HEK293 (cell line): ENCODE data around the gene MYCBPAP.

Experiments used
- CTCF ChIA-PET: fragments of 350-600 bp; formaldehyde crosslinking; extraction: SDS; loops from one replicate; lab custom pipeline; 2021; ENCODE audit warnings: antibody characterized with exemption; lab: Yijun Ruan, JAX
- POLR2A ChIA-PET: fragments of 300-600 bp; formaldehyde crosslinking; extraction: SDS; loops from one replicate; lab custom pipeline; 2020; ENCODE audit warnings: antibody characterized with exemption, inconsistent platforms; lab: Yijun Ruan, JAX
- H3K27ac ChIP-seq: fragments of 200-500 bp; sonication (Bioruptor generic); 2 replicates; pipeline ENCODE4 v1.5.1; 2014; ENCODE audit warnings: low read depth, low read length, control low read depth, inconsistent platforms; ENCODE audit errors: extremely low read depth
- H3K36me3 ChIP-seq, 2 experiments: fragments of 200-500 bp in 1 of 2; sonication (Bioruptor generic) in 1 of 2; 1 replicate in 1 of 2; 2 replicates in 1 of 2; pipeline ENCODE4 v1.5.1; 2014 to 2017; ENCODE audit warnings: inconsistent platforms in 2 of 2, low read length in 2 of 2; ENCODE audit not compliant: control insufficient read depth in 2 of 2, insufficient read depth in 1 of 2
- H3K4me1 ChIP-seq: fragments of 200-500 bp; sonication (Bioruptor generic); 2 replicates; pipeline ENCODE4 v1.5.1; 2014; ENCODE audit warnings: mild to moderate bottlenecking, low read length, inconsistent platforms; ENCODE audit not compliant: control insufficient read depth, insufficient read depth
- H3K4me3 ChIP-seq: 2 replicates; pipeline ENCODE4 v1.5.1; 2011; ENCODE audit warnings: low read depth, mild to moderate bottlenecking, control low read depth, low read length, moderate library complexity
- H3K9me3 ChIP-seq: fragments of 200-500 bp; sonication (Bioruptor generic); 2 replicates; pipeline ENCODE4 v1.5.1; 2014; ENCODE audit warnings: low read depth, low read length, inconsistent platforms; ENCODE audit not compliant: control insufficient read depth, insufficient read depth
- MYNN ChIP-seq: fragments of 450-650 bp; formaldehyde crosslinking; IDR thresholded peaks from 2 replicates; pipeline ENCODE4 v1.5.1; 2016; ENCODE audit warnings: missing biosample characterization, missing genetic modification characterization, borderline replicate concordance
- SALL2 ChIP-seq: fragments of 450-650 bp; formaldehyde crosslinking; IDR thresholded peaks from 2 replicates; pipeline ENCODE4 v1.5.0; 2017; ENCODE audit warnings: missing biosample characterization, mild to moderate bottlenecking, missing genetic modification characterization, borderline replicate concordance
- SP2 ChIP-seq: fragments of 450-650 bp; formaldehyde crosslinking; IDR thresholded peaks from 2 replicates; pipeline ENCODE4 v1.5.1; 2016; ENCODE audit warnings: missing biosample characterization, missing genetic modification characterization
- ZBTB7A ChIP-seq: fragments of 450-650 bp; formaldehyde crosslinking; IDR thresholded peaks from 2 replicates; pipeline ENCODE4 v1.5.1; 2016; ENCODE audit warnings: low read depth, missing biosample characterization, missing genetic modification characterization
- ZIC2 ChIP-seq: fragments of 450-650 bp; formaldehyde crosslinking; IDR thresholded peaks from 2 replicates; pipeline ENCODE4 v1.5.1; 2016; ENCODE audit warnings: missing biosample characterization, missing genetic modification characterization
- ZNF169 ChIP-seq: fragments of 450-650 bp; formaldehyde crosslinking; IDR thresholded peaks from 2 replicates; pipeline ENCODE4 v1.5.1; 2016; ENCODE audit warnings: missing biosample characterization, missing genetic modification characterization
- ZNF302 ChIP-seq: fragments of 450-650 bp; formaldehyde crosslinking; IDR thresholded peaks from 2 replicates; pipeline ENCODE4 v1.5.1; 2016; ENCODE audit warnings: missing biosample characterization, missing genetic modification characterization, low read depth
- ZNF394 ChIP-seq: fragments of 450-650 bp; formaldehyde crosslinking; IDR thresholded peaks from 2 replicates; pipeline ENCODE4 v1.5.1; 2016; ENCODE audit warnings: missing biosample characterization, missing genetic modification characterization, mild to moderate bottlenecking, moderate library complexity, borderline replicate concordance
- ZNF48 ChIP-seq: fragments of 450-650 bp; formaldehyde crosslinking; IDR thresholded peaks from 2 replicates; pipeline ENCODE4 v1.5.1; 2016; ENCODE audit warnings: missing biosample characterization, missing genetic modification characterization
- ZNF548 ChIP-seq: fragments of 450-650 bp; formaldehyde crosslinking; IDR thresholded peaks from 2 replicates; pipeline ENCODE4 v1.5.1; 2016; ENCODE audit warnings: missing biosample characterization, missing genetic modification characterization
- ZNF558 ChIP-seq: fragments of 450-650 bp; formaldehyde crosslinking; IDR thresholded peaks from 2 replicates; pipeline ENCODE4 v1.5.1; 2016; ENCODE audit warnings: missing biosample characterization, missing genetic modification characterization
- ZNF600 ChIP-seq: fragments of 450-650 bp; formaldehyde crosslinking; IDR thresholded peaks from 2 replicates; pipeline ENCODE4 v1.5.1; 2016; ENCODE audit warnings: missing biosample characterization, missing genetic modification characterization
- ZNF692 ChIP-seq: fragments of 450-650 bp; formaldehyde crosslinking; IDR thresholded peaks from 2 replicates; pipeline ENCODE4 v1.5.1; 2016; ENCODE audit warnings: missing biosample characterization, missing genetic modification characterization
- ZNF747 ChIP-seq: fragments of 450-650 bp; formaldehyde crosslinking; IDR thresholded peaks from 2 replicates; pipeline ENCODE4 v1.5.1; 2016; ENCODE audit warnings: missing biosample characterization, missing genetic modification characterization
- ZNF768 ChIP-seq: fragments of 450-650 bp; formaldehyde crosslinking; IDR thresholded peaks from 2 replicates; pipeline ENCODE4 v1.5.1; 2018; ENCODE audit warnings: missing biosample characterization, mild to moderate bottlenecking, missing genetic modification characterization
- ZNF785 ChIP-seq: fragments of 450-650 bp; formaldehyde crosslinking; IDR thresholded peaks from 2 replicates; pipeline ENCODE4 v1.5.1; 2016; ENCODE audit warnings: missing biosample characterization, missing genetic modification characterization
- ZNF837 ChIP-seq: fragments of 450-650 bp; formaldehyde crosslinking; IDR thresholded peaks from 2 replicates; pipeline ENCODE4 v1.5.1; 2016; ENCODE audit warnings: missing biosample characterization, missing genetic modification characterization
- TF ChIP-seq, protein P1 (sequence below): fragments of 450-650 bp; formaldehyde crosslinking; optimal IDR thresholded peaks from 2 replicates; pipeline ENCODE3; 2016; ENCODE audit warnings: missing biosample characterization, mild to moderate bottlenecking, missing genetic modification characterization

Gene MYCBPAP

DNA sequence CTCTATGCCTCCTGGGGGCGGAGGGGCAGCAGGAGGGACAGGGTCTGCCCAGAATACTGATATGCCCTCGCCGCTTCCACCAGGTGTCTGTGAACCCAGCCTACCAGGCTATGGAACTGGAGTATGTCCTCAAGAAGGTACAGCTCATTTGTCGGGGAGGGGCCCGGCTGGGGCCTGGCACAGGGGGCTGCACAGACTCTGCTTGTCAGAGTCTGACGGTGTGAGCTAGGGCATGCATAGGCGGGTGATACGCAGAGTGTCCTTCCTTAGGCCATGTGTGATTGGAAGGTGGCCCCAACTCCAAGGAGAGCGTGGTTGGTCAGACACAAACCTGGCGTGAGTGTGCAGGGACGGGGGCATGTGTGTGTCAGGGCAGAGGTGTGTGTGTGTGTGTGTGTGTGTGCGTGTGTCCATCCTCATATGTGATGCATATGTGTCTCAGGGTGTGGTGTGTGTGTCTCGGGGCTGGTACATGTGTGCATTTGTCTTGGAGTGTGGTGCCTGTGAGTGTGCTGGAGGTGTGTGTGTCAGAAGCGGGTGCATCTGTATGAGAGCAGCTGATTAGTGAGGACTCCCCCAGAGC is 46.6 kb upstream of the MYCBPAP start:
- TF ChIP-seq ZNF600, result peak; percentile 58; the same call in 1 of the 2 replicates
- no peak for TF ChIP-seq ZNF747 (tag by site-specific recombination)
- TF ChIP-seq ZBTB7A (tag by site-specific recombination), result 0 out of 2 replicates have a peak, but pooled peaks have one; percentile 31
- ChIA-PET CTCF (interaction anchor here (5.1 kb wide), 1 partner anchor 17 kb away, joined by 29 read pairs; the partner anchor contains the start of gene RSAD1), POLR2A (no interaction called here)
- peaks cover 17% of the 10 kb centered on the region for H3K4me1 ChIP-seq
- H3K9me3 ChIP-seq, result no peaks in the 10 kb centered on the region
- H3K36me3 ChIP-seq, result peaks cover 0 to 37% of the 10 kb centered on the region in 2 experiments; a peak in 1 of 3 replicates
- H3K4me3 ChIP-seq, result no peak overlapping the region
- H3K27ac ChIP-seq, result no peak overlapping the region

GRCh38 chr17:50462446-50462845 is 45.8 kb upstream of the MYCBPAP start:
- TF ChIP-seq ZNF837 (tag by site-specific recombination) (no peak), ZNF692 (no peak), ZNF48 (no peak), ZNF302 (tag by site-specific recombination) (no peak), SALL2 (tag by site-specific recombination) (no peak)
- peaks cover 17% of the 10 kb centered on the region for H3K4me1 ChIP-seq
- ChIA-PET POLR2A (no interaction called here), CTCF (no interaction called here)
- H3K36me3 ChIP-seq, result peaks cover 0 to 37% of the 10 kb centered on the region in 2 experiments; a peak in 1 of 3 replicates
- no peaks in the 10 kb centered on the region for H3K9me3 ChIP-seq
- H3K27ac ChIP-seq, result no peak overlapping the region
- H3K4me3 ChIP-seq, result no peak overlapping the region

- H3K4me3 ChIP-seq, result no peak overlapping the region
- ChIA-PET CTCF (interaction anchor here (0.6 to 1.0 kb wide), 2 partner anchors 67 to 79 kb away, joined by 3 read pairs; partner anchors contain the start of gene LRRC59), POLR2A (no interaction called here)
- peaks cover 5% of the 10 kb centered on the region; the same call in 1 of the 2 replicates for H3K4me1 ChIP-seq
- peaks cover 0 to 37% of the 10 kb centered on the region in 2 experiments; a peak in 1 of 3 replicates for H3K36me3 ChIP-seq
- no peak for TF ChIP-seq ZIC2 (tag by site-specific recombination)
- TF ChIP-seq ZNF768 (tag by site-specific recombination), result no peak
- TF ChIP-seq ZNF558 (tag by site-specific recombination), result no peak
- TF ChIP-seq, protein P1, sequence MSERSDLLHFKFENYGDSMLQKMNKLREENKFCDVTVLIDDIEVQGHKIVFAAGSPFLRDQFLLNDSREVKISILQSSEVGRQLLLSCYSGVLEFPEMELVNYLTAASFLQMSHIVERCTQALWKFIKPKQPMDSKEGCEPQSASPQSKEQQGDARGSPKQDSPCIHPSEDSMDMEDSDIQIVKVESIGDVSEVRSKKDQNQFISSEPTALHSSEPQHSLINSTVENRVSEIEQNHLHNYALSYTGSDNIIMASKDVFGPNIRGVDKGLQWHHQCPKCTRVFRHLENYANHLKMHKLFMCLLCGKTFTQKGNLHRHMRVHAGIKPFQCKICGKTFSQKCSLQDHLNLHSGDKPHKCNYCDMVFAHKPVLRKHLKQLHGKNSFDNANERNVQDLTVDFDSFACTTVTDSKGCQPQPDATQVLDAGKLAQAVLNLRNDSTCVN, result no peak
- TF ChIP-seq ZNF169 (tag by site-specific recombination), result no peak
- TF ChIP-seq MYNN, result no peak
- no peak for TF ChIP-seq ZNF548 (tag by site-specific recombination)
- no peak for TF ChIP-seq SP2
- no peak overlapping the region for H3K27ac ChIP-seq
- H3K9me3 ChIP-seq, result no peaks in the 10 kb centered on the region
These were observed 44.1 kb upstream of the MYCBPAP start for GRCh38 chr17:50464121-50464520.

DNA sequence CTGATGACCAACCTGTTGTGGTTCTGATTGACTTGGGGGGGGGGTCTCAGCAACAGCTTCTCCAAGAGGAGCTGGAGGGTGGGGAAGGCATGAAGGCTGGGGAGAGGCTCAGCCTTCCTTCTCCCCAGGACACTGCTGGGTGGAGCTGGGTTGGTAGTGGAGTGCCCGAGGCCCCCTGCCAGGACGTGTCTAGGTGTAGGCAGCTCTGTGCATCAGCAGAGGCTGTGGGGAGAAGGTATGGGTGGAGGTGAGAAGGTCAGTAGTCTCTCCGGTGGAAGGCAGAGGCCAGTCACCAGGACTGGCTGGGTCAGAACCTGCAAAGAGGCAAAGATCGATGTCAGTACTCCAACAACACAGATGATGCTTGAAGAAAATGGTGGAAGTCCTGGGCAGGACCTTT is 43.5 kb upstream of the MYCBPAP start:
- CTCF ChIA-PET, result interaction anchor here (0.6 to 0.8 kb wide), 2 partner anchors 14 to 30 kb away, joined by 3 to 5 read pairs; partner anchors contain the start of gene RSAD1
- TF ChIP-seq ZNF394 (tag by site-specific recombination) (peak; percentile 33; the same call in 1 of the 2 replicates), ZNF785 (no peak)
- POLR2A ChIA-PET, result no interaction called here

More for the DNA sequence above, 43.5 kb upstream of the MYCBPAP start:
- Histone ChIP-seq H3K27ac (no peak overlapping the region), H3K9me3 (no peaks in the 10 kb centered on the region), H3K4me1 (no peaks in the 10 kb centered on the region), H3K36me3 (peaks cover 0 to 37% of the 10 kb centered on the region in 2 experiments; a peak in 1 of 3 replicates), H3K4me3 (no peak overlapping the region)
